ENCODE measurements around the gene NPPA.

Gene NPPA

GRCh38 chr1:11842154-11843041, 5.2 kb downstream of the NPPA start:
- TF ChIP-seq GATA1 (IDR thresholded peaks at IDR 0.05; ENCODE audit: low read depth, low read length) (peak; percentile 67), POLR2A (IDR thresholded peaks at IDR 0.05; ENCODE audit: low read length) (peak; percentile 49)

GRCh38 chr1:11841245-11842153, 6.1 kb downstream of the NPPA start:
- DNase-seq: peak; percentile 79 to 87
- peak; percentile 23 for TF ChIP-seq GATA1 (IDR thresholded peaks at IDR 0.05; ENCODE audit: low read depth, low read length)
- peak; percentile 30 for TF ChIP-seq POLR2A (IDR thresholded peaks at IDR 0.05; ENCODE audit: low read length)

More at GRCh38 chr1:11842154-11843041, 5.2 kb downstream of the NPPA start:
- DNase-seq: peak; percentile 98 to 99

- TF ChIP-seq POLR2A (IDR thresholded peaks at IDR 0.05; ENCODE audit: low read length) (no peak), GATA1 (IDR thresholded peaks at IDR 0.05; ENCODE audit: low read depth, low read length) (no peak)
Observed at GRCh38 chr1:11839727-11840705, 7.6 kb downstream of the NPPA start.

GRCh38 chr1:11838349-11839272, 9.0 kb downstream of the NPPA start:
- DNase-seq: peak; percentile 75 to 88
- TF ChIP-seq GATA1 (IDR thresholded peaks at IDR 0.05; ENCODE audit: low read depth, low read length): no peak
- no peak for TF ChIP-seq POLR2A (IDR thresholded peaks at IDR 0.05; ENCODE audit: low read length)

More at GRCh38 chr1:11839727-11840705, 7.6 kb downstream of the NPPA start:
- no peak for DNase-seq

- no peak for DNase-seq
- no peak for TF ChIP-seq POLR2A (IDR thresholded peaks at IDR 0.05; ENCODE audit: low read length)
- no peak for TF ChIP-seq GATA1 (IDR thresholded peaks at IDR 0.05; ENCODE audit: low read depth, low read length)
Observed at GRCh38 chr1:11837767-11838348, 9.7 kb downstream of the NPPA start.

GRCh38 chr1:11836955-11837766, 10.4 kb downstream of the NPPA start:
- DNase-seq: no peak
- no peak for TF ChIP-seq GATA1 (IDR thresholded peaks at IDR 0.05; ENCODE audit: low read depth, low read length)
- TF ChIP-seq POLR2A (IDR thresholded peaks at IDR 0.05; ENCODE audit: low read length): no peak

GRCh38 chr1:11835441-11836225, 11.9 kb downstream of the NPPA start:
- no peak for DNase-seq
- TF ChIP-seq GATA1 (IDR thresholded peaks at IDR 0.05; ENCODE audit: low read depth, low read length) (no peak), POLR2A (IDR thresholded peaks at IDR 0.05; ENCODE audit: low read length) (no peak)

GRCh38 chr1:11833900-11834299, 13.7 kb downstream of the NPPA start:
- TF ChIP-seq POLR2A (IDR thresholded peaks at IDR 0.05; ENCODE audit: low read length) (no peak), GATA1 (IDR thresholded peaks at IDR 0.05; ENCODE audit: low read depth, low read length) (no peak)

GRCh38 chr1:11833497-11833896, 14.1 kb downstream of the NPPA start:
- DNase-seq: no peak
- TF ChIP-seq GATA1 (IDR thresholded peaks at IDR 0.05; ENCODE audit: low read depth, low read length) (no peak), POLR2A (IDR thresholded peaks at IDR 0.05; ENCODE audit: low read length) (no peak)

More at GRCh38 chr1:11833900-11834299, 13.7 kb downstream of the NPPA start:
- DNase-seq: no peak
